ENCODE data around the gene SLC2A5. TPM values are rescaled to one million over a fixed set of nuclear protein-coding genes. Genes with fewer than 3 reads are reported as not detected.

Gene SLC2A5
- total RNA-seq, 1 experiment from 2014 or later = not detected

DNA sequence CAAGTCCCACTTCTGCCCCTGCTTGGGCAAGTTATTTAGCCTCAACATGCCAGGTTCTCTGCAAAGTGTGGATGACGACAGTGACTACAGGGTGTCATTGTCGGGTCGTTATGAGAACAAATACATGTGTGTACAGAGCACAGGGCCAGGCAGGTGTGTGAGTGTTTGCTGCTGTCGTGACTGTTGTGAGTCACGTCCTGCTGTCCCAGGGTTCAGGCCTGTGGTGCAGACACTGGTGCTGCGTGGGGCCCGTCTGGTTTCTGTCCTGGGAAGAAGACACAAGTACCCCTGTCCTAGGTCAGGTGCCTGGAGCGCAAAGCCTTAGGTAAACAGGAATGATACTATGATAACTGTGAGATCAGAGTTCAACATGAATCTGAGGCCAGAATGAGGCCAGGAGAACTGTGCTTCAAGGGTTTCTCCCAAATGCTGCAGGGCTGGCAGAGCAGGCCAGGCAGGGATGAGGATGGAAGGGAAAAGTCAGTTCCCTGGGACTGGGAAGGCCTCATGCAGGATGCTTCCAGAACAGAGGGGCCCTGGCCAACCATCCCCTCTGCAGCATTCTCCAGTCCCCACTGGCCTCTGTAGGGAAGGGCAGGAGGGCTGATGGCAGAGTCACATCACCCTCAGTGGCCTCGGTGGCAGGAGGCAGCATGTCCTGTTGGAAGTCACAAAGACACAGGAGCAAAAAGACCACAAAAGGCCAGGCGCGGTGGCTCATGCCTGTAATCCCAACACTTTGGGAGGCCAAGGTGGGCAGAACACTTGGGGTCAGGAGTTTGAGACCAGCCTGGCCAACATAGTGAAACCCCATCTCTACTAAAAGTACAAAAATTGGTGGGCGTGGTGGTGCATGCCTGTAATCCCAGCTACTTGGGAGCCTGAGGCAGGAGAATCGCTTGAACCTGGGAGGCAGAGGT lies 43.8 kb upstream of the SLC2A5 start:
- peaks cover 8% of the 10 kb centered on the region for H3K4me1 ChIP-seq (replicated peaks; ENCODE audit: insufficient read depth)
- no peak overlapping the region for H2AFZ ChIP-seq
- H3K79me2 ChIP-seq (ENCODE audit: low read depth) = no peaks in the 10 kb centered on the region
- H3K27ac ChIP-seq = no peak overlapping the region
- BruUV-seq (replicated peaks) = no TSS peak
- peaks cover 4% of the 10 kb centered on the region; the same call in 1 of the 2 replicates for H4K20me1 ChIP-seq (ENCODE audit: insufficient read depth)
- no peaks in the 10 kb centered on the region for H3K9me2 ChIP-seq (ENCODE audit: insufficient read depth)
- no peaks in the 10 kb centered on the region for H3F3A ChIP-seq (ENCODE audit: insufficient read depth, low read depth)
- no peak overlapping the region for H3K4me2 ChIP-seq
- ChIA-PET POLR2A (ENCODE audit: unreplicated experiment) (no interaction called here), CTCF (no interaction called here)
- H3K36me3 ChIP-seq (ENCODE audit: low read depth) = no peaks in the 10 kb centered on the region
- TF ChIP-seq, protein P1, sequence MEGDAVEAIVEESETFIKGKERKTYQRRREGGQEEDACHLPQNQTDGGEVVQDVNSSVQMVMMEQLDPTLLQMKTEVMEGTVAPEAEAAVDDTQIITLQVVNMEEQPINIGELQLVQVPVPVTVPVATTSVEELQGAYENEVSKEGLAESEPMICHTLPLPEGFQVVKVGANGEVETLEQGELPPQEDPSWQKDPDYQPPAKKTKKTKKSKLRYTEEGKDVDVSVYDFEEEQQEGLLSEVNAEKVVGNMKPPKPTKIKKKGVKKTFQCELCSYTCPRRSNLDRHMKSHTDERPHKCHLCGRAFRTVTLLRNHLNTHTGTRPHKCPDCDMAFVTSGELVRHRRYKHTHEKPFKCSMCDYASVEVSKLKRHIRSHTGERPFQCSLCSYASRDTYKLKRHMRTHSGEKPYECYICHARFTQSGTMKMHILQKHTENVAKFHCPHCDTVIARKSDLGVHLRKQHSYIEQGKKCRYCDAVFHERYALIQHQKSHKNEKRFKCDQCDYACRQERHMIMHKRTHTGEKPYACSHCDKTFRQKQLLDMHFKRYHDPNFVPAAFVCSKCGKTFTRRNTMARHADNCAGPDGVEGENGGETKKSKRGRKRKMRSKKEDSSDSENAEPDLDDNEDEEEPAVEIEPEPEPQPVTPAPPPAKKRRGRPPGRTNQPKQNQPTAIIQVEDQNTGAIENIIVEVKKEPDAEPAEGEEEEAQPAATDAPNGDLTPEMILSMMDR (conservative IDR thresholded peaks at IDR 0.05) = no peak
- no peak for TF ChIP-seq EZH2 (IDR thresholded peaks at IDR 0.05; ENCODE audit: low read depth)
- no peaks in the 10 kb centered on the region for H3K9me3 ChIP-seq (ENCODE audit: insufficient read depth, low read depth)
- intact Hi-C loops (cut with micrococcal nuclease; ENCODE audit: unreplicated experiment) = loop anchor here (10.0 kb wide), 1 partner anchor 342 kb away; no protein-coding TSS in a partner anchor
- no peaks in the 10 kb centered on the region for H3K27me3 ChIP-seq (ENCODE audit: insufficient read depth, low read depth)
- DNase-seq = no peak
- no peak overlapping the region for H3K4me3 ChIP-seq

DNA sequence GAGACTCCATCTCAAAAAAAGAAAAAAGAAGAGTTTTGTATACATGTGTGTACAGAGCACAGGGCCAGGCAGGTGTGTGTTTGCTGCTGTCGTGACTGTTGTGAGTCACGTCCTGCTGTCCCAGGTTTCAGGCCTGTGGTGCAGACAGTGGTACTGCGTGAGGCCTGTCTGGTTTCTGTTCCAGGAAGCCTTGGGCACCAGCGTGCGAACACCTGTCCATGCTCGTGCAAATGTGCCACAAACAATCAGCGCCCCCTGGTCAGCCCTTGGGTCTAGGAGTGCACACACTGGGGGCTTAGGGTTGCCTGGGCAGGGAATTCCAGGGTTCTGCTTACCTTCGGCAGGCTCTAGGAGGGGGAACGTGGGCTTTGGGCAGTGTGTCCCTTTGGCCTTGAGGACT lies 42.5 kb upstream of the SLC2A5 start:
- Histone ChIP-seq H3K27ac (no peak overlapping the region), H4K20me1 (ENCODE audit: insufficient read depth) (peaks cover 4% of the 10 kb centered on the region; the same call in 1 of the 2 replicates), H3K4me1 (replicated peaks; ENCODE audit: insufficient read depth) (peaks cover 8% of the 10 kb centered on the region), H3F3A (ENCODE audit: insufficient read depth, low read depth) (no peaks in the 10 kb centered on the region), H3K79me2 (ENCODE audit: low read depth) (no peaks in the 10 kb centered on the region), H3K9me2 (ENCODE audit: insufficient read depth) (no peaks in the 10 kb centered on the region), H3K4me3 (no peak overlapping the region), H3K27me3 (ENCODE audit: insufficient read depth, low read depth) (no peaks in the 10 kb centered on the region), H2AFZ (no peak overlapping the region), H3K4me2 (no peak overlapping the region), H3K9me3 (ENCODE audit: insufficient read depth, low read depth) (no peaks in the 10 kb centered on the region), H3K36me3 (ENCODE audit: low read depth) (no peaks in the 10 kb centered on the region)
- no peak for TF ChIP-seq EZH2 (IDR thresholded peaks at IDR 0.05; ENCODE audit: low read depth)
- TF ChIP-seq, protein P1 (conservative IDR thresholded peaks at IDR 0.05) = no peak
- intact Hi-C loops (cut with micrococcal nuclease; ENCODE audit: unreplicated experiment) = loop anchor here (10.0 kb wide), 1 partner anchor 343 kb away; no protein-coding TSS in a partner anchor
- BruUV-seq (replicated peaks) = no TSS peak
- POLR2A ChIA-PET (ENCODE audit: unreplicated experiment) = no interaction called here
- CTCF ChIA-PET = no interaction called here
- no peak for DNase-seq

DNA sequence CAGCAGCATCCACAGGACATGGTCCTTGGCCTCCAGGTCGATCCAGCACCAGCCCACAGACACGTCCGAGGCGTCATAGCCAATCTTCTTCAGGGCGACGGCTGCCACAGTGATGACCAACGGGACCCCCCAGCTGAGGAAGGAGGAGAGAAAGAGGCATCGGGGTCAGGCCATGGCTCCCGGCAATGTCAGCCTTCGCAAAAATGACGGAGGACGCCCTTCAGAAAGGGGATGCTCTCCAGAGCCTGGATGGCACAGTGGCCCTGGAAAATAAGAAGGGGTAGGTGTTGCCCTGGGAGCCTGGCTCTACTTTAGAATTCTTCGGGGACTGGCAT lies 41.9 kb upstream of the SLC2A5 start:
- Histone ChIP-seq H3K27me3 (ENCODE audit: insufficient read depth, low read depth) (no peaks in the 10 kb centered on the region), H3K79me2 (ENCODE audit: low read depth) (no peaks in the 10 kb centered on the region), H3K4me3 (no peak overlapping the region), H4K20me1 (ENCODE audit: insufficient read depth) (peaks cover 4% of the 10 kb centered on the region; the same call in 1 of the 2 replicates), H3K4me2 (no peak overlapping the region), H3F3A (ENCODE audit: insufficient read depth, low read depth) (no peaks in the 10 kb centered on the region), H3K4me1 (replicated peaks; ENCODE audit: insufficient read depth) (peaks cover 8% of the 10 kb centered on the region), H3K9me3 (ENCODE audit: insufficient read depth, low read depth) (no peaks in the 10 kb centered on the region), H3K9me2 (ENCODE audit: insufficient read depth) (no peaks in the 10 kb centered on the region), H2AFZ (no peak overlapping the region), H3K36me3 (ENCODE audit: low read depth) (no peaks in the 10 kb centered on the region), H3K27ac (no peak overlapping the region)
- no peak for TF ChIP-seq EZH2 (IDR thresholded peaks at IDR 0.05; ENCODE audit: low read depth)
- TF ChIP-seq, protein P1 (conservative IDR thresholded peaks at IDR 0.05) = no peak
- ChIA-PET CTCF (interaction anchor here (0.6 kb wide), 1 partner anchor 96 kb away, joined by 4 read pairs; no protein-coding TSS in a partner anchor), POLR2A (ENCODE audit: unreplicated experiment) (no interaction called here)
- no TSS peak for BruUV-seq (replicated peaks)
- intact Hi-C loops (cut with micrococcal nuclease; ENCODE audit: unreplicated experiment) = loop anchor here (10.0 kb wide), 1 partner anchor 343 kb away; no protein-coding TSS in a partner anchor
- DNase-seq = no peak

Data from PC-9 (cell line).